IPS DF 4.7 (cell line): ENCODE data around the gene MAEA.

Experiments used
- DNase-seq: peaks from one replicate; pipeline ENCODE4 v3.0.0-alpha.2; 2013; ENCODE audit warnings: low spot score; ENCODE audit errors: extremely low read depth

Gene MAEA

DNA sequence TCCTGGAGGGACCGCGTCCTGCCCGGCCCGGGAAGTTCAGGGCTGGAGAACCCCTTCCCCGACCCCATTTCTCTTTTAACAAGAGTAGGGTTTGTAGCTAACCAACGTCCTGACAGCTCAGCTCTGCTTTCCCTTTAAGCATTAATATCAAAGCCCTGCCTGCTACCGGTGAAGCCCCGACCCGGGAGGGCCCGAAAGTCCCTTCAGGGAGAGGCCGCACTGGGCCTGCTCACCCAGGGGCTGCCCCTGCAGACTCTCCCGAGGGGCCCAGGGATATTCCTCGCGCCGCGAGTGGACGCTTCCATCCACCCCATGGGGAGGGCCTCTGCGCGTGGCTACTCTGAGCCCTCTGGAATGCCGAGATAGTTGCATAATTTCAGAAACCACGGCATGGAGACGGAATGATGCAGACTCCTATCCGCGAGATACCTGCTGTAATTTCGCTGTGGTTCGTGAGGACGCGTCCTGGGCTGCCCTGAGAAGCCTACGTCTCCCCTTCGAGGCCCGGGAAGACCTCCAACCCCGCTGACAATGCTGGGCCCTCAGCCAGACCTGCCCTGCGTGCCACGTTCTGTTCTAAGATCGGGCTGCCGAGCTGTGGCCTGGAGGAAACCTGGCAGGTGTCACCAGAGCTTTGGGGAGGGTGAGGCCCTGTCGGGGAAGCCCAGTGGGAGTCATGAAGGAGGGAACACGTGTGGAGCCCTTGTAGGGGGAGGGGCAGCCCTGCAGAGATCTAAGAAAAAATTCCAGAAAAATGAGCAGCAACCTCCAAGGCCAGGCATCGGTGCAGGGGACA lies 39.8 kb upstream of the MAEA start:
- no peak for DNase-seq

DNA sequence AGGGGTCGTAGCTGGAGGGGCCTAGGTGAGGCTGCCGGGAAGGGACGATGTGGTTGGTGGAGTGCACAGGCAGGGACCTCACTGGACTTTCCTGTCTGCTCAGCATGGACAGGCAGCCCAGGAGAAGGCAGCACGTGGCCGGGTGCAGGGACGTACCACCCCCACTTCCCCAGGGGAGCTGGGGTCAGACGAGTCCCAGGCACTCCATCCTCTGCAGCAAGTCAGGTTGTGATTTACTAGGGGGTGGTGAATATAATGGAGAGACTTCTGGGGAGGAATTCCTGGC lies 39.2 kb upstream of the MAEA start:
- DNase-seq = no peak

DNA sequence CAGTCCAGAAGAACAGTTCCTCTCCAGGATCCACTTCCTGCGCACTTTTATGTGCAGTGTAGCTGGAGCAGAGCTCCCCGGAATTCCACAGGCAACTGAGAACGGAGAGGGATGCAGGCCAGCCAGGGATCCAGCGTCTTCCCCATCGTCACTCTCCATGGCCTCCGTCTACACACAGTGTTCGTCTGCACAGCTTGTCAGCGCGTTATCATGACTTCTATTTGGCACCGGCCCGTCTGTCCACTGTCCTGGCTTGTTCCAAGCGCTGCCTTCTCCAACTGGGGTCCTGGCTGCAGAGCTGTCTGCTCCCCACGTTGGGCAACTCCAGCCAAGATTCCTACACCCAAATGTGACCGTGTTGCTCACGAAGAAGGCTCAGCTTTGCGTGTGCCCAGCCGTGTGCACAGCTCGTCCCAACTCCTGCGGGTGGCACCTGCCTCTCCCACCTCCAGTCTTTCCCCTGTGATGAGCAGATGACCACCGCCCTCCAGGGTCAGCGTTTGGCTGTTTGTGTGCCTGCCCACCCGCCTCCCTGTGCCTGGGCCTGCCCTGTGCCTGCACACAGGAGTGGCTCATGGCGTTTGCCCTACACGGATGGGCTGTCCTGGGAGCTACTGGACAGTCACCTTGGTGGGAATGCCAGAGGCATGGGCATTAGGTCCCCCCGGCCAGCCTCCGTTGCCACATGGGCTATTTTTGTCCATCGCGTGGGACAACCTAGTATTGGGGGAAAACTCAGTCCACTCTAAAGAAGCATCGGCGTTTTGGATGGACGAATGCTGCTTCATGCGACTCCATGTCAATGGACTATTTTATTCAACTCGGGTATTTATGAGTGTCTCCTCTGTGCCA lies 38.5 kb upstream of the MAEA start:
- no peak for DNase-seq

DNA sequence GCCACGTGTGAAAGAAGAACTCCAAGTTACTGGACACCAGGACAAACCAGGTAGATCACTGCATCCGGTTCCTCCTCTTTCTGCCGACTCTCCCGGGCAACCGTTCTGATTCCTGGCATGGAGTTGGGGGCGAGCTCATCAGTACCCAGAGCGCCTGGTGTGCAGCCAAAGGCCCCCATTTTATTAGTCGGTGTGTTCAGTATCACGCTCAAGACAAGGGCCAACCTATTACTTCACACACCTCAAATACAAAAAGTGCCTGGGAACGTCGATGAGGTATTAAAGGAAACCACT lies 38.0 kb upstream of the MAEA start:
- no peak for DNase-seq

DNA sequence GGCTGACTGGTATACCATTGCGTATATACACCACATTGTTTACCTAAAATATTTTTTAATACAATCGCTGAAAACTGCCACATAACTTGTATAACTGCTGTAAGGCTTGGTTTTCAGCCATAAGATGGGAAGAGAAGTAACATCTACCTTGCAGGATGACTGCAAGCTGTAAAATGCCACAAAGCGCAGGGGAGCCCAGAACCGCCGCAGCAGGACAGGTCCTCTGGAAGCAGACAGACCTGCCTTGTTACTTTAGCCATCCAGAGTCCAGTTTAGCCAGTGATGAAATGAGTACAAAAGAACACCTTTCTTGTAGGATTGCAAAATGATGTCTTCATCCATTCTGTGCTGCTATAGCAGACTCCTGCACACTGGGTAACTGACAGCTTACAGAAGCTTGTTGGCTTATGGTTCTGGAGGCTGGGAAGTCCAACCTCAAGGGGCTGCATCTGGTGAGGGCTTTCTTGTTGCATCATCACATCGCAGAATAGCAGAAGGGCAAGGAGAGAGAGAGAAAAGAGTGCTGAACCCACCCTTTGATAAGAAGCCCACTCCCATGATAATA lies 36.7 kb upstream of the MAEA start:
- DNase-seq = no peak

DNA sequence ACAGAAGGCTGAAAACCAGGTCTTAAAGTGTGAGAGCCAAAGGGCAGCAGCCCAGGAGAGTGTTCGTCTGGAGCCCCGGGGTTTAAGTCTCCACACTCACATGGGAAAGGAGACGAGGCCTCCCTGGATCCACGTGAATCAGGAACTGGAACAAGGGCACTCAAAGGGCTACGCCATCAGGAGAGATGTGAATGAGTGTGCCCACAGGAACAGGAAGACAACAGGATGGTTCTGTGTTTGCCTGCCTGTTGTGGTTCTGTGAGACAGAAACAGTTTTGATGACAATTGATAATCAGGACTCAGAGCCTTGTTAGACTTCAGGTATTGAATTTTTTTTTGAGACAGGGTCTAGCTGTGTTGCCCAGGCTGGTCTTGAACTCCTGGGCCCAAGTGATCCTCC lies 35.9 kb upstream of the MAEA start:
- DNase-seq = no peak

DNA sequence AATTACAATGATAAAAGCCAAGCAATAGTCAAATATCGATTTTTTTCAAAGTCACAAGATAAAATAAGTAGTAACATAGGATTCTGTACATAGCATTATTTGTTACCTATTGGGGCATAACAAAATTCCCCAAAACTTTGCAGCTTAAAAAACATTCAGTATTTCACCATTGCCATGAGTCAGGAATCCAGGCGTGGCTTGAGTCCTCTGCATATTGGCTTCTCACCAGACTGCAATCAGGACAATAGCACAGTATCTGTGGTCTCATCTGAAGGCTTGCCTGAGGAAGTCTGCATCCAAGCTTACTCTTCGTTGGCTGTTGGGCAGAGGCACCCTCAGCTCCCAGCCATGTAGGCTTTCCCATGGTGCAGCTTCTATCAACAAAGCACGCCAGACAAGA lies 34.5 kb upstream of the MAEA start:
- no peak for DNase-seq

DNA sequence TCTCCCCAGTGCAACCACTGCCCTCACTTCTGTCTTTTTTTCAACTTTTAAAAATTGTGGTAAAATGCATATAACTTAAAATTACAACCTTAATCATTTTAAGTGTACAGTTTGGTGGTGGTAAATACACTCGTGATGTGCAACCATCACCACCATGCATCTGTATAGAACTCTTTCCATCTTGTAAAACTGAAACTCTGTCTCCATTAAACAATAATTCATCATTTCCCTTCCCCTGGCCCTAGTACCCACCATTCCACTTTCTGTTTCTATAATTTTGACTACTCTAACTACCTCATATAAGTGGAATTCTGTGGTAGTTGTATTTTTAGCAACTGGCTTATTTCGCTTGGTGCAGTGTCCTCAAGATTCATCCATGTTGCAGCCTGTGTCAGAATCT lies 34.0 kb upstream of the MAEA start:
- no peak for DNase-seq

DNA sequence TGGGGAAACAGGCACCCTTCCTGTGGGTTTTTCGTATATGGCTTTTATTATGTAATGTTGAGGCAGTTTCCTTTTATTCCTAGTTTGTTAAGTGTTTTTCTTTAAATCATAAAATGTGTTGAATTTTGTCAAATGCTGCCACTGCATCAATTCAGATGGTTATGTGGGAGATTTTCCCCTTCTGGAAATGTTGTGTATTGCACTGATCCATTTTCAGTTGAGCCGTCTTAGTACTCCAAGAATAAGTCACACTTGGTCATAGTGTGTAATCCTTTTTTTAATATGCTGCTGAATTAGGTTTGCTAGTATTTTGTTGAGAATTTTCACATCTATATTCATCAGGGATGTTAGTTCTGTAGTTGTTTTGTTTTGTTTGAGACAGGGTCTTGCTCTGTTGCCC lies 31.2 kb upstream of the MAEA start:
- no peak for DNase-seq

DNA sequence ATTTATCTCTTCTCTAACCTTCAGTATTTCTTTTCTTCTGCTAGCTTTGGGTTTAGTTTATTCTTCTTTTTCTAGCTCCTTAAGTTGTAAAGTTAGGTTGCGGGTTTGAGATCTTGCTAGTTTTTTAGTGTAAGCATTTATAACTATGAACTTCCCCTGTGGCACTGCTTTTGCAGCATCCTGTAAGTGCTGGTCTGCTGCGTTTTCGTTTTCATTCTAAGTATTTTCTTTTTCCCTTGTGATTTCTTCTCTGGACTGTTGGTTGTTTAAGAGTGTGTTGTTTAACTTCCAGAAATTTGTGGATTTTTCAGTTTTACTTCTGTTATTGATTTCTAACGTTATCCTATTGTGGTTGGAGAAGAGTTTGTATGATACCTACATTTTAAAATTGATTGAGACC lies 29.7 kb upstream of the MAEA start:
- no peak for DNase-seq

DNA sequence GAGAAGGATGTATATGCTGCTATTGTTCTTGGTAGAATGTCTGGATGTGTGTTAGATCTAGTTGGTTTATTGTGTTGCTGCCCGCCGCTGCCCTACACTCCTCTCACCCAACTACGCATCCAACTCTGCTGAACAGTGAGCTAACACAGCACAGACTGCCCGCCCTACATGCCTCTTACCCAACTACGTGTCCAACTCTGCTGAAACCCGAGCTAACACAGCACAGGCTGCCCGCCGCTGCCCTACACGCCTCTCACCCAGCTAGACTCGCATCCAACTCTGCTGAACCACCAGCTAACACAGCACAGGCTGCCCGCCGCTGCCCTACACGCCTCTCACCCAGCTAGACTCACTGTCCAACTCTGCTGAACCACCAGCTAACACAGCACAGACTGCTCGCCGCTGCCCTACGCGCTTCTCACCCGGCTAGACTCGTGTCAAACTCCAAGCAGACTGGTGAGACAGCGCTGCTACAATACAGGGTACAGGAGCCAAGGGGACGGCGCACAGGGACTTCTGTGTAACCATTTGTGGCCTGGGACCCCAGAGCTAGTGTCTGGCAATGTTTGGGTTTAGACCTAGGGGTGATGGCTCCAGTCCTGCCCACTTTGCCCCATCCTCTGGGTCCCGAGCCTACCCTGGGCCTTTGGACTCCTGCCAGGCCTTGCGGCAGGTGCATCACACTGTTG lies 29.1 kb upstream of the MAEA start:
- DNase-seq = no peak

DNA sequence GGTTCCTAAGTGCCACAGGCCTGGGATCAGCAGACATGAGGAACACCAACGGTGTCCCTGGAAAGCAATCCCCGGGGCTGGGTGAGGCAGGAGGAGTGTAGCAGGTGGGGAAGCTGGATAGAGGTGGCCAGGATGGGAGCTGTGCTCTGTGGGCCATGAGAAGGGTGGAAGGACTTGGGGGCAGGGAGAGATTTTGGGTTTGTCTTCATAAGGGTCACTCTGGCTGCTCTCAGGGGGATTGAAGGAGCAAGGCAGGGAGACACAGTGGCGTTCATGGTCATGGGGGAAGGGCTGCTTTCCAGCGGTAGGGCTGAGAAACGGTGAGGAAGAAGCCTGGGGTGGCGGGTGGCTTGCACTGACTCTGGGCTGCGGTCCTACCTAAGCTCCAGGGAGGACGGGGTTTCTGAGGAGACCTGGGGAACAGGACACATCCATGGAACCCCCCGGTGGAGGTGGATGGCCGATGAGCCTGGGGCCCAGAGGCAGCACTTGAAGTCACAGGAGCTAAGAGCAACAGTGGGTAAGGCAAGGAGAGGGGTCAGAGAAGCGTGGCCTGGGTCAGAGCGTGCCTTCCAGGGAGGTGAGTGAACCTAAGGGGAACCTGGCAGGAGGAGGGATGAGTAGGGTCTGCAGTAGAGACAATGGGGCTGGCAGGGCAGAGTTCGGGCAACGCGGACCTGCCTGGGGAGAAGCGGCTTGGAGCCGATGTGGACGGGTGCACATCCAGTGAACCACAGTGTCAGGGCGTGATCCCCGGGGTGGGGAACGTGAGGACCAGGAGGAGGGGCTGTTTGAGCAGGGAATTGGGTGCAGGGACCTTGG lies 28.4 kb upstream of the MAEA start:
- DNase-seq = no peak

DNA sequence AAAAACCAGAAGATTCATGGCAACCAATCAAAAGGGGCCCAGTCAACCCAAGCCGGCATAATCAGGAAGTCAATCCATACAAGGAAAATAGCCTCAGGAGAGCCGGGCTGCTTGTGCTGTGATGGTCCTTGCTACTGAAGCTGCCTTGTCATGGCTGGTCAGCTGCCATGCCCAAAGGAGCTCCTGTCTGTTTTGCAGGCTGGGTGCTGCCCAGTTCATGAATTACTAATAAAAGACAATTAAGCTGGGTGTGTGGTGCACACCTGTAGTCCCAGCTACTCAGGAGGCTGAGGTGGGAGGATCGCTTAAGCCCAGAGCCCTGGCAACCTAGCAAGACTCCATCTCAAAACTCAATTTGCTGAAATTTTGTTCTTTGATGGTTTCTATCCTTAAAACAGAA lies 24.7 kb upstream of the MAEA start:
- DNase-seq = no peak

DNA sequence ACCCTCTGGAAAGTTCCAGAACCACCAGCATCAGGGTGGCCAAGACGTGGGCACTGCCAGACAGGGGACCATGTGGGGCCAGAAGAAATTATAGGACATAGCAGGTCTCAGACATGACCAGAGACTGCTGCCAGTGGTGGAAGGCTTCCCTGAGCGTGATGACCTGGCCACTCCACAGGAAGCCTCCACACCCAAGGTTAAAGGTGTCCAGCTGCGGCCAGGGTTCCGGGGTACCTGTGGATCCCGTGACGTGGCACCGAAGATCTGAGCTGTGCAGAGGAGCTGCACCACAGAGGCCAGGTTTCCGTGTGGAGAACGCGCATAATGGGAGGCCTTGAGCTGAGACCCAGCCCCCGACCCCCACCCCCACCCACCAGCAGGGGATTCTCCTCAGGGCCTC lies 24.3 kb upstream of the MAEA start:
- DNase-seq = no peak

DNA sequence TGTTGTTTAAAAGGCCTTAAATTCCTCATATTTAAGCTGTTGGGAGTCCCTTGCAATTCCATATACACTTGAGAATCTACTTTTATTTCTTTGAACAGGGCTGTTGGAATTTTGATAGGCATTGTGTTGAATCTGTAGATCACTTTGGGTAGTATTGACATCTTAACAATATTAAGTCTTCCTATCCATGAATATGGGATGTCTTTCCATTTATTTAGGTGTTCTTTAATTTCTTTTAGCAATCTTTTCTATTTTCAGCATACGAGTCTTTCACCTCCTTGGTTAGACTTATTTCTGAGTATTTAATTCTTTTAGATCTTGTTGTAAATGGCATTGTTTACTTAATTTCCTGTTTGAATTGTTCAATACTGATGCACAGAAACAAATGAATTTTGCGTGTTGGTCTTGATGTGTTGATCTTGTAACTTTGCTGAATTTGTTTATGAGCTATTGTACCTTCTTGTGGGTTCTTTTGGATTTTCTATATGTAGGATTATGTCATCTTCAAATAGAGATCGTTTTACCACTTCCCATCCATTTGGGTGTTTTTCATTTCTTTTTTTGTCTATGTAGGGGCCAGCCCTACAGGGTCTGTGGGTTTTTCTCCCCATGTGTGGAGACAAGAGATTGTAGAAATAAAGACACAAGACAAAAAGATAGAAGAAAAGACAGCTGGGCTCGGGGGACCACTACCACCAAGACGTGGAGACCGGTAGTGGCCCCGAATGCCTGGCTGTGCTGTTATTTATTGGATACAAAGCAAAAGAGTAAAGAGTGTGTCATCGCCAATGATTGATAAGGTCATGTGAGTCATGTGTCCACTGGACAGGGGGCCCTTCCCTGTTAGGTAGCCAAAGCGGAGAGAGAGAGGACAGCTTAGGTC lies 22.6 kb upstream of the MAEA start:
- DNase-seq = no peak

DNA sequence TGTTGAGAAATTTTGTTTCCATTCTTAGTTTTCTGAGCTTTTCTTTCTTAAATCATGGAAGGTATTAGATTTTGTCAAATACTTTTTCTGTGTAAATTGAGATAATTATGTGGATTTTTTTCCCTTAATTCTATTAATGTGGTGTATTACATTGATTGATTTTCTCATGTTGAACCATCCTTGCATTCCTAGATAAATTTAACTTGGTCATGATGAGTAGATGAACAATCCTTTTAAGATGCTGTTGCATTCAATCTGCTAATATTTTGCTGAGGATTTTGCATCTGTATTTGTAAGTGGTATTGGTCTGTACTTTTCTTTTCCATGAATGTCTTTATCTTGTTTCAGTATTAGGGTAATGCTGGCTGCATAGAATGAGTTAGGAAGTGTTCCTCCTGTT lies 20.5 kb upstream of the MAEA start:
- no peak for DNase-seq

DNA sequence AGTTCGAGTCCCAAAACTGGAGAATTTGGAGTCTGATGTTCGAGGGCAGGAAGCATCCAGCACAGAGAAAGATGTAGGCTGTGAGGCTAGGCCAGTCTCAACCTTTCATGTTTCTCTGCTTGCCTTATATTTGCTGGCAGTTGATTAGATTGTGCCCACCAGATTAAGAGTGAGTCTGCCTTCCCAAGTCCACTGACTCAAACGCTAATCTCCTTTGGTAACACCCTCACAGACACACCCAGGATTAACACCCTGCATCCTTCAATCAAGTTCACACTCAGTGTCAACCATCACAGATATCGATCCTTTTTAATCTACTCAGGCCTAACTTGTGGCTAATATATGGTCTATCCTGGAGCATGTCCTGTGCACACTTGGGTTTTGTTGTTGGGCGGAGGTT lies 18.0 kb upstream of the MAEA start:
- no peak for DNase-seq

DNA sequence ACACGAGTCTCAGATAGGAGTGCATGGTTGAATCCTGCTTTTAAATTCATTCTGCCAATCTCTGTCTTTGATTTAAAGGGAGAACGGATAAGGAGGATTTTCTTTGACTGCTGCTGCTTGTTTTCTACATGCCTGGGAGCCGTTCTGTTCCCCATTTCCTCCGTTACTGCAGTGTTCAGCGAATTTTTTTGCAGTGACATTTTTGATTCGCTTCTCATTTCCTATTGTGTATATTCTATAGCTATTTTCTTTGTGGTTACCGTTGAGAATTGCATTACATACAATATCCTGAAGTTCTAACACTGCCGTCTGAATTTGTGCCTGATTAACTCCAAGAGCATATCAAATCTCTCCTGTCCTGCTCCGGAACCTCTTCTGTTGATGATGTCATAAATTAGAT lies 14.8 kb upstream of the MAEA start:
- no peak for DNase-seq

DNA sequence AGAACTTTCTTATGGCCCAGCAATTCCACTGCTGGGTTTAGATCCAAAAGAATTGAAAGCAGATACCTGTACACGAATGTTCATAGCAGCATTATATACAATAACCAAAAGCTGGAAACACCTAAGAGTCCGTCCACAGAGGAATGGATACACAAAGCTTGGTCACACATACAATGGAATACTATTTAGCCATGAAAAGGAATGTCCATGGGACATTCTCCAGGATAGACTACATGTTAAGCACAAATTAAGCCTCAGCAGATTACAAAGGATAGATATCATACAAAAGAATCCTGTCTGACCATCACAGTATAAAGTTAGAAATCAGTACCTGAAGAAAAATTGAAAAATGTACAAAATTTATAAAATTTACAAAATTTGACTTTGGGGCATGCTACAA lies 12.7 kb upstream of the MAEA start:
- DNase-seq = no peak
